ELF-1 (cell line): ENCODE measurements around the gene SCAP.
"Not testable (repeated sequence)": the region's sequence is repeated elsewhere in the genome, so short reads cannot be mapped to it uniquely, and the experiment has no call there.

Experiments
- DNase-seq: peaks from one replicate; pipeline ENCODE4 v3.0.0-alpha.2; 2016; ENCODE audit warnings: low read depth, low spot score

SCAP gene

GRCh38 chr3:47475570-47476329, at the start of gene SCAP:
SCAP (minus strand) TSS chr3:47475941; CDS start chr3:47442993, 32,948 bp downstream.
- peak; percentile 95 for DNase-seq

- DNase-seq, result no peak
These were observed 47.8 kb upstream of the SCAP start for GRCh38 chr3:47523310-47524073.

DNA sequence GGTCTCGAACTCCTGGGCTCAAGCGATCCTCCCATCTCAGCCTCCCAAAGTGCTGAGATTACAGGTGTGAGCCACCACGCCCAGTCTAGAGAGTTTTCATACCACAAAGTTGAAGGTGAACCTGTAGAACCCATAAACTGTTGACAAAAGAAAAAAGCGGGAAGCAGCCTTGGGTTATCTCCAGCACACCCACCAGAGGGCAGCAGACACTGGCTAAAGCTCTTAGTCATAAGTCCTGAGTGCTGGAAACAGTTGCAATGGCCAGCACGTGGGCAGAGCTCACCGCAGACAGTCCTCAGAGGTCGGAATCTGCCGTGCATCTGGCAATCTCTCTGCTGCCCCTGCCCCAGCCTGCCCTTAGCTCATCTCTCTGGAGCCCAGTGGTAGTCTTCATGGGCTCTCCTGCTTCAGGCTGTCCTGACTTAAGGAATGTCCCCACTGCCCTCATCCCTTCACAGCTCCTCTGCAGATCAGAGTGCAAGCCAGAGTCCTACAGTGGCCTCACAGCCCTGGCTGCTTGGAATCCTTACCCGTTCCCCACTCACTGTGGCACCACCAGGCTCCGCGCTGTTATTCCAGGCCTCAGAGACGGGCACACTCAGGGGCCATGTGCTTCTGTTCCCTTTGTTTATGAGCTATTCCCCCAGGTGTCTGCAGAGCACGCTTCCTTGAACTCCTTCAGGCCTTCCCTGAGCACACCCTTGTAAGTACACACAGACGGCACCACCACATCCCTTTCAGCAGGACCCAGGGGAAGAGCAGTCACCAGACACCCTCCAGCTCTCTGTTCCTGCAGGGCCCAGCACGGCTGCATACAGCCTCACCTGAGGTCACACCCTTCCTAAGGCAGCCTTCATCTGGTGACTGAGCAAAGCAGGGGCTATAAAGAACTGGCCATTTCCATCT, 46.6 kb upstream of the SCAP start:
- peak; percentile 94 for DNase-seq

DNA sequence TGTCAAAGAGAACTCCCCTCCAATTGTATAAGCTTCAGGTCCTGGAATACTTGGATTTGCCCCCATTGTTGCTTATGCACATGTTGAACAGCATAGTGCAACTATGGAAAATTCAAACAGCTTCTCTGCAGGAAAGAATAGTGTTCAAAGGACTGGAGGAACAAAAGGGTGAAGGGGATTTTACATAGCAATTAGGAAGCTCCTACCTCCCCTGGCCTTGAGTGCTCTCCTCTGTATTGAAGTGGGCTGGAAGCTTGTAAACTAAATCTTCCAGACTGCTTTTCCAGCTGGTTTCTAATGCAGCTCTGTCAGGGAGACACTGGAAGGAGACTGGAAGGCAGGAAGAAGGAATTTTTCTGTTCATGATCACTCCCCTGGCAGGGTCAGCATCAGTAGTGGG, 45.0 kb upstream of the SCAP start:
- no peak for DNase-seq

DNA sequence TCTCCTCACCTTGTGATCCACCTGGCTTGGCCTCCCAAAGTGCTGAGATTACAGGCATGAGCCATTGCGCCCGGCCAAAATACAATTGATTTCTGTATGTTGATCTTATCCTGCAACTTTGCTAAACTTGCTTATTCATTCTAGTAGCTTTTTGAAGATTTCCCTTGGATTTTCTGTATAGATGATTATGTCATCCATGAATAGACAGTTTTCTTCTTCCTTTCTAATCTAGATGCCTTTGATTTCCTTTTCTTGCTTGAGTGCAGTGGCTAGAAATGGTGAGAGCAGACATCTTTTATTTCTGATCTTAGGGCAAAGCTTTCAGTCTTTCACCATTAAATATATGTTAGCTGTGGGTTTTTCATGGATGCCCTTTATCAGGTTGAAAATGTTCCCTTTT, 42.2 kb upstream of the SCAP start:
- no peak for DNase-seq

- DNase-seq, result no peak
These were observed 40.2 kb upstream of the SCAP start for GRCh38 chr3:47515864-47516319.

DNA sequence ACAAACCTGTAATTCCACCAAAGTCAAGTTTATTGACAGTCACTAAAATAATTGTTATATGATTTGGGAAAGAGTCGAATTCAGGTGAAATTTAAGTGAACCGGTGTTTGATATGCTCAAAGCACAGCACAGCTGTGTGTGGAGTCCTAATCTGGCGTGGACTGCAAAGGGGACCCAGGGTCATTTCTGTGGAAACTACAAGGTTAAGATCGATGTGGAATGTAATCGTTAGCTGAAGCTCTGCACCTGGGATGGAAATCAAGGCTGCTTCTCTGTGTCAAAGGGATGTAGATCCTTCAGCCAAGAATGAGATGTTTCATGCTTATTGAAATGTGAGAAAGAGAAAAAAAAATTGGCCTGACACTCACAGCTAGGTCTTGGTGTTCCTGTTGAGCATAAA, 39.4 kb upstream of the SCAP start:
- no peak for DNase-seq

DNA sequence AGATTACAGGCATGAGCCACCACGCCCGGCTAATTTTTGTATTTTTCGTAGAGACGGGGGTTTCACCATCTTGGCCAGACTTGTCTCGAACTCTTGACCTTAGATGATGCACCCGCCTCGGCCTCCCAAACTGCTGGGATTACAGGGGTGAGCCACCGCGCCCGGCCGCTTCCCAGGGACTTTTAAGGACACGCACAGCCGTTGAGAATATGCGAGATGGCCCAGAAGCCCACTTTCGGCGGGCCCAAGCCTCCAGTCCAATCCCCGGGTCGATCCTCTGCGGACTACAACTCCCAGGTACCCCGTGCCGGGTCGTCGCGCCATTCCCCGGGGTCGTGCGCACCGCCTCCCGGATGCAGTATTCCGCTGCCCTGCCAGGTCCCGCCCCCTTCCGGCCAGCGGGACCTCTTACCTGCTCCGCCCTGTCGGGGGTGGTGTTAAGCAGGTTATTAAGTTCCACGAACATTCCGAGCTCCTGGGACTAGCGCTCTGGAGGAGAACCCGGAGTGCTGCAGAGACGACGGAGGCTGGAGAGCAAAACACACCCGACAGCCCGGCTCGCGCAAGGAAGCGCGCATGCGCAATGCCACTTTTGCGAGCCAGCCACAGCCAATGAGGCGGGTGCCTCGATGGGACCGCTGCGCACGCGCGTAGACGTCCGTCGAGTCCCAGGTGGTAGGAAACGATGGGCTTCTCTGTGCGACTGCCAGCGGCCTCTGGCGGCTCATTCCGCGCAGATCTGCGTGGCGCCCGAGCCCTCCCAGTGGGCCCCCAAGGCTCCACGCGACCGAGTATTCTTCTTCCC, 37.6 kb upstream of the SCAP start, which contains the start of gene ELP6:
TSS of gene ELP6 (minus strand) at position 588 of the 805 bp plus-strand sequence. CDS start at position 466, 122 bp downstream.
- DNase-seq, result peak; percentile 98

- DNase-seq, result peak; percentile 47
These were observed 36.8 kb upstream of the SCAP start for GRCh38 chr3:47512416-47513124.

GRCh38 chr3:47505267-47505666, 29.5 kb upstream of the SCAP start:
- not testable (repeated sequence) for DNase-seq

DNA sequence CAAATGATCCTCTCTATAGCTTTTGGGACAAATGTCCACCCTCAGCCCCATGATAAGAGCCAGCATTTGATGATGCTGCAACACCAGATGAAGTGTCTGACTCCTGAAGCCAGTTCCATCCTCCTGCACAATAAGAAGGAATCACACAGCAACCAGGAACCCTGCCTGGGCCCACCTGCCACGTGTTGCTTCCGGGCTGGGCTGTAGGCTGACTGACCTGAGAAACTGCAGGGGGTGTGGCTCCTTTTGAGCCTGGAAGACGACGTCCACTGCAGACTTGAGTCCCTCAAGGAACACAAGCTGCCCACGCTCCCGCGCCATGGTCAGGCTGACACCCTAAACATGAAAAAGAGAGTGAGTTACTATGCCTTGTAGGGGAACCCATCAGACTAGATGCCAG, 28.4 kb upstream of the SCAP start:
- no peak for DNase-seq

GRCh38 chr3:47503033-47503432, 27.3 kb upstream of the SCAP start:
- no peak for DNase-seq

- no peak for DNase-seq
These were observed 21.2 kb upstream of the SCAP start for GRCh38 chr3:47496892-47497291.

DNA sequence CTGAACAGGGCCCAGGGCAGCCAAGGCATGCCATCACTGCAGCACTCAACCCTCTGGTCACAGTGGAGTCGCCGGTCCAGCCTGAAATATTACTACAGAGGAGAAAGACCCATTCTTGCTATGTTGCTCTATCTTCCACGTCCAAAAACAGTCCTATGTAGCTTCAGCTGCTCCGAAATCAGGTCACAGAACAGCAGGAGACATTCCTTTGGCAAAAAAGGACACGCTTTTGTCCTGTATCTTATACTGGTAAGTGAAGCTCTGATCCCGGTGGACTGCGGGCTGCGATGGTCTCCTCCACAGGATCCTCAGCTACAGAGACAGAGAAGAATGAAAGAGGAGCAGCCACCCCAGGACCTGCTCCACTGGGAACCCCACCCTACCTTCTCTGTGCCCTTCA, 20.1 kb upstream of the SCAP start:
- DNase-seq, result no peak

DNA sequence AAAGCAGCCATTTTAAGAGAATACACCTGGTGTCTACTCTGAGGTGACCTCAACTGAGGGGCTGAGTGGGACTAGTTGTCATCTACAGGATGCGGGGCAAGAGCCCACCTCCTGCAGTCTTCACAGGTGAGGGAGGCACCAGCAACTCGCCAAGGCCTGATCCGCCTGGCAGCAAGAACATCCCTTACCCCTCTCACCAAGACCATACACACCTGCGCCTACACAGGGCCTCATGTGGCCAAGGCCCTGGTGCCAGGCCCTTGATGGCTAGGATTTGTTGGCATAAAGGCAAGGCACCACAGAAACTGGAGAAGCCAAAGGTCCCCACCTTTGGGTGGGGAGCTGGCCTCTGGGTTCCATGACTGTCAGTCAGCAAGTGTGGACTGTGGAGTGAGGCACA, 19.4 kb upstream of the SCAP start:
- DNase-seq, result no peak

DNA sequence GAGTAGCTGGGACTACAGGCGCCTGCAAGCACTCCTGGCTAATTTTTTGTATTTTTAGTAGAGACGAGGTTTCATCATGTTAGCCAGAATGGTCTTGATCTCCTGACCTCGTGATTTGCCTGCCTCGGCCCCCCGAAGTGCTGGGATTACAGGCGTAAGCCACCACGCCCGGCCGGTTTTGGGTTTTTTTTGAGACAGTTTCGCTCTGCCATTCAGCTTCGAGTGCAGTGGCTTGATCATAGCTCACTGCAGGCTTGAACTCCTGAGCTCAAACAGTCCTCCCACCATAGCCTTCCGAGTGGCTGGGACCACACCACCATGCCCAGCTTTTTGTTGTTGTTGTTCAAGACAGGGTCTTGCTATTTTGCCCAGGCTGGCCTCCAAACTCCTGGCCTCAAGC, 16.0 kb upstream of the SCAP start:
- no peak for DNase-seq

DNA sequence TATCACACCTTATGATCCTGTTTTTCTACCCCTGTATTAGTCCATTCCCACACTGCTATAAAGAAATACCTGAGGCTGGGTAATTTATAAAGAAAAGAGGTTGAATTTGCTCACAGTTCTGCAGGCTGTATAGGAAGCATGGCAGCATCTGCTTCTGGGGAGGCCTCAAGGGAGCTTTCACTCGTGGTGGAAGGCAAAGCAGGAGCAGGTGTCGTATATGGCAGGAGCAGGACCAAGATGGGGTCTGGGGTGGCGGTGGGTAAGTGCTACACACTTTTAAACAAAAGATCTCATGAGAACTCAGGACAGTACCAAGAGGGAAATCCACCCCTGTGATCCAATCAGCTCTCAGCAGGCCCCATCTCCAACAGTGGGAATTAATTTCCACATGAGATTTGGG, 15.4 kb upstream of the SCAP start:
- DNase-seq, result no peak

DNA sequence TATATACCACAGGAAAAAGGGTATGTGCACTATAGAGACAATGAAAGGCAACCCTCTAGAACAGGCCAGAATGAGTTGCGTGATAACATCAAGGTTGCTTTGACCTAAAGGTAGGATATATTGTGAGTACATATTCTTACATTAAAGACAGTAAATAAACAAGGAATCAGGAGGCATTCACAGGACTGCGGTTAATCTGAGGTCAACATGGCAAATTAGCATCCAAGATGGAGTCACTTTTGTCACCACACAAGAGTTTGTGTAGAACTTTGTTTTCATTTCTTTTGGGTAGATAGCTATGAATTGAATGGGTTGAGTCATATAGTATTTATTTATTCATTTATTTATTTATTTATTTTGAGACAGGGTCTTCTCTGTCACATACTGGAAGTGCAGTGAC, 11.5 kb upstream of the SCAP start:
- DNase-seq, result no peak

DNA sequence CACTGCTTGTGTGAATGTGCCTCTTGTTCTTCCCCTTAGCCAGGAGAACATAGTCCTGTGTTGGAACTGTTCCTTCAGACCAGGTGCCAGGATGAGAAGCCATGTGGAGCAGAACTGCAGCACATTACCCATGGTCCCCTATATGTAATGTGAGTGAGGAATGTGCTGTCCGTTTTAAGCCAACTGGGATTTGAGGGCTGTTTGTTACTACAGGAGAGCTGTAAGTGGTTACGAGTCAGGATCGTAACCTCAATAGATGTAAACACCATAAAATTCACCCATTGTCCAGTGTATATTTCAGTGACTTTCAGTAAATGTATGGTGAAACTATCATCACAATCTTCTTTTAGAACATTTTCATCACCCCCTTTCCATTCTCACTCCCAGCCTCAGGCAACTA, 10.1 kb upstream of the SCAP start:
- no peak for DNase-seq

DNA sequence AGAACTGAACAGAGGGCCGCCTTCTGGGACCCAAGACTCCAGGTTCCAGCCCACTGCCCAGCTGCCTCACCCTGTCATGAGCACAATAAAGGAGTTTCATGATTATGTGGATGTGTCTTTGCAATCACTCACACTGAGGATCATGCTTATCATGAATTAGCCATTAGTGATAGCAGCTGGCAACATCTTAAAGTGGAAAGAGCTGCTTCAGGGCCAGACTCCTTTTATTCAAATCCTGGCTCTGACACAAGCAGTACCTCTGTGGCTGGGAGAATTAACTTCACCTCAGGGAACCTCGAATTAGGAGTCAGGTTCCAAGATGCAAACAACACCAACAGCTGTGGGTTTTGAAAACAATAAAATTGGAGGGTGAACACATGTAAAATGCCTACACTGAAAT, 6.6 kb upstream of the SCAP start:
- peak; percentile 32 for DNase-seq
